Neural progenitor cell (in vitro differentiated cells): Measurements from ENCODE around the gene CCNY. TPM values are rescaled to one million over a fixed set of nuclear protein-coding genes. Genes with fewer than 3 reads are reported as not detected.

Experiments used
- DNase-seq: peaks from one replicate; pipeline ENCODE4 v3.0.0-alpha.2; 2016; ENCODE audit warnings: low spot score
- H2AFZ ChIP-seq: fragments of 200-600 bp; sonication (generic); replicated peaks from 2 replicates; pipeline ENCODE4 v1.6.1; 2016; ENCODE audit warnings: antibody characterized with exemption
- H3F3A ChIP-seq: fragments of 200-600 bp; sonication (generic); 2 replicates; pipeline ENCODE4 v1.6.1; 2016; ENCODE audit warnings: antibody characterized with exemption, low read depth
- H3K27ac ChIP-seq: fragments of 200-600 bp; sonication (generic); 2 replicates; pipeline ENCODE4 v1.5.1; 2016; ENCODE audit warnings: mild to moderate bottlenecking
- H3K27me3 ChIP-seq: fragments of 200-600 bp; sonication (generic); 2 replicates; pipeline ENCODE4 v1.6.1; 2016; ENCODE audit warnings: mild to moderate bottlenecking, moderate library complexity
- H3K36me3 ChIP-seq: fragments of 200-600 bp; sonication (generic); 2 replicates; pipeline ENCODE4 v1.5.1; 2016
- H3K4me1 ChIP-seq: fragments of 200-600 bp; sonication (generic); 2 replicates; pipeline ENCODE4 v1.6.1; 2016; ENCODE audit warnings: mixed run types
- H3K4me2 ChIP-seq: fragments of 200-600 bp; sonication (generic); 2 replicates; pipeline ENCODE4 v1.6.1; 2016
- H3K4me3 ChIP-seq: fragments of 200-600 bp; sonication (generic); 2 replicates; pipeline ENCODE4 v1.5.1; 2016
- H3K79me2 ChIP-seq: fragments of 200-600 bp; sonication (generic); 2 replicates; pipeline ENCODE4 v1.6.1; 2016; ENCODE audit warnings: low read depth
- H3K9ac ChIP-seq: fragments of 200-600 bp; sonication (generic); 2 replicates; pipeline ENCODE4 v1.6.1; 2016
- H3K9me3 ChIP-seq: fragments of 200-600 bp; sonication (generic); 2 replicates; pipeline ENCODE4 v1.5.1; 2016; ENCODE audit warnings: low read depth
- H4K20me1 ChIP-seq: fragments of 200-600 bp; sonication (generic); 2 replicates; pipeline ENCODE4 v1.6.1; 2016; ENCODE audit warnings: low read depth
- H3K27ac Mint-ChIP-seq: 3 replicates; pipeline ENCODE4 v1.8.0; 2021; ENCODE audit warnings: mixed read lengths
- H3K27me3 Mint-ChIP-seq: 2 replicates; pipeline ENCODE4 v1.8.0; 2022; ENCODE audit warnings: low read depth, mild to moderate bottlenecking, inconsistent platforms, moderate library complexity, mixed read lengths; ENCODE audit not compliant: insufficient read depth
- H3K36me3 Mint-ChIP-seq: 3 replicates; pipeline ENCODE4 v1.8.0; 2021; ENCODE audit warnings: mixed read lengths
- H3K4me1 Mint-ChIP-seq: 3 replicates; pipeline ENCODE4 v1.8.0; 2021; ENCODE audit warnings: mixed read lengths
- H3K4me3 Mint-ChIP-seq: 3 replicates; pipeline ENCODE4 v1.8.0; 2021; ENCODE audit warnings: mild to moderate bottlenecking, moderate library complexity, mixed read lengths
- H3K9me3 Mint-ChIP-seq: 3 replicates; pipeline ENCODE4 v1.8.0; 2020; ENCODE audit warnings: mixed read lengths
- CTCF ChIP-seq: fragments of 200-600 bp; sonication (generic); IDR thresholded peaks from 2 replicates; pipeline ENCODE4 v1.5.1; 2017; ENCODE audit warnings: antibody characterized with exemption, mild to moderate bottlenecking
- EZH2 ChIP-seq: fragments of 200-600 bp; sonication (generic); IDR thresholded peaks from 2 replicates; pipeline ENCODE4 v1.6.1; 2017; ENCODE audit warnings: antibody characterized with exemption, mild to moderate bottlenecking, moderate library complexity
- EZH2phosphoT487 ChIP-seq: fragments of 200-600 bp; sonication (generic); IDR thresholded peaks from 2 replicates; pipeline ENCODE4 v1.6.1; 2017; ENCODE audit warnings: antibody characterized with exemption
- total RNA-seq: library from RNA; depleted of rRNA; stranded (reverse); fragments of >200 nt; gene quantifications from 2 replicates; pipeline ENCODE4 v1.2.3, GENCODE V29; 2015; ENCODE audit warnings: low replicate concordance

Gene CCNY
- total RNA-seq, 1 donor from 2014 or later = 46.7 TPM

DNA sequence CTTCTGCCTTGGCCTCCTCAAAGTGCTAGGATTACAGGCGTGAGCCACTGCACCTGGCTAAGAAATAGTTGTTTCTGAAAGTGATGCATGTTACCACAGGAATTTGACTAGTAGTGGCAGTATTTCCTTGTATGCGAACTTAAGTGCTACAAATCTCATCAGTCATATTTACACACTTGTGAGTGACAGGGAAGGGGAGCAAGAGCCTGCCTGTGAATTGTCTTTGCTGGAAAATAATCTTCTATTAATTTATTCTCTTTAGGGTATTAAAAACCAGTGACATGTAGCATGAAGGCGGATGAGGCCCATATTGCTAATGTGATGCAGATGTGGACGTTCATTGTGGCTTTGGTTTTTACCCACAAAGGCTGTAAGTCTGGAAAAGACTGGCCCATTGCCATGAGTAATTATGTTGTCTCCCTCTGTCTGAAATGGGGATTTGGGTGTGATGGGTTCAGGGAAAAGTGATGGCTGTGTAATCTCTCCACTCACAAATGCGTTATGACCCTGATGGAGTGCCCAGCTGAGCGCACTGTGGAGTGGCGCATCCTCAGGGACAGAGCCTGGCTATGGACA is 97.6 kb downstream of the CCNY start:
- Mint-ChIP-seq H3K27me3 (no peaks in the 10 kb centered on the region), H3K9me3 (peaks cover 24% of the 10 kb centered on the region), H3K36me3 (peaks cover 20% of the 10 kb centered on the region), H3K4me3 (no peak overlapping the region), H3K4me1 (peaks cover 8% of the 10 kb centered on the region), H3K27ac (no peak overlapping the region)
- Histone ChIP-seq H3K4me2 (no peak overlapping the region), H3K9ac (no peak overlapping the region), H3K27ac (no peak overlapping the region), H2AFZ (no peak overlapping the region), H3K9me3 (no peaks in the 10 kb centered on the region), H3K4me1 (no peaks in the 10 kb centered on the region), H3K79me2 (peaks cover 91% of the 10 kb centered on the region), H3K36me3 (no peaks in the 10 kb centered on the region), H3F3A (no peaks in the 10 kb centered on the region), H3K27me3 (no peaks in the 10 kb centered on the region), H4K20me1 (peaks cover 10% of the 10 kb centered on the region), H3K4me3 (no peak overlapping the region)
- no peak for DNase-seq
- TF ChIP-seq EZH2phosphoT487 (no peak), CTCF (no peak)

- H3K4me3 Mint-ChIP-seq = no peak overlapping the region
- no peak overlapping the region for H3K9ac ChIP-seq
- H3K36me3 Mint-ChIP-seq = peaks cover 25% of the 10 kb centered on the region
- peaks cover 91% of the 10 kb centered on the region for H3K79me2 ChIP-seq
- H3K4me1 Mint-ChIP-seq = peaks cover 8% of the 10 kb centered on the region
- peaks cover 1% of the 10 kb centered on the region for H3K4me1 ChIP-seq
- H3K4me3 ChIP-seq = no peak overlapping the region
- DNase-seq = no peak
- H3K9me3 ChIP-seq = no peaks in the 10 kb centered on the region
- H3K36me3 ChIP-seq = no peaks in the 10 kb centered on the region
- H4K20me1 ChIP-seq = peaks cover 10% of the 10 kb centered on the region
- H3K27me3 ChIP-seq = no peaks in the 10 kb centered on the region
- no peak overlapping the region for H2AFZ ChIP-seq
- peaks cover 30% of the 10 kb centered on the region for H3K9me3 Mint-ChIP-seq
- H3K27me3 Mint-ChIP-seq = no peaks in the 10 kb centered on the region
- H3K27ac ChIP-seq = no peak overlapping the region
- H3K4me2 ChIP-seq = no peak overlapping the region
- H3F3A ChIP-seq = no peaks in the 10 kb centered on the region
- TF ChIP-seq CTCF = no peak
- no peak for TF ChIP-seq EZH2
- no peak for TF ChIP-seq EZH2phosphoT487
- H3K27ac Mint-ChIP-seq = no peak overlapping the region
Measured at GRCh38 chr10:35434533-35434932, 98.2 kb downstream of the CCNY start.

DNA sequence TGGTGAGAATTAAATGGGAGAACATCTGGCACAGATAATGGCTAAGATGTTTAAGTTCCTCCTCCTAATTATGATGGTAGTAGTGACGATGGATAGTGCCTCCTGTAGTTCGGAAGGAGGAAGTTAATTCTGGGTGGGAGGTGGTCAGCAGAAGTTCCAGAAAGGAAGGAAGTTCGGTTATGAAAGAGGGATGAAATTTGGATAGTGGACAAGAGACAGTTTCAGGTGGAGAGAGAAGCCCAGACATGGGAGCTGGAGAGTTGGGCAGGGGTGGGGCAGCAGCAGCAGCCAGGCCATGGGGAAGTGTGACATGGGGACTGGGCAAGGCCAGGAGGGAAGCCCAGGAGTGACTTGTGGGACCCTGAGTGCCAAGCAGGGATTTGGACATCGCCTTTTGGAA is 99.5 kb downstream of the CCNY start:
- Histone ChIP-seq H3K27me3 (no peaks in the 10 kb centered on the region), H3K9me3 (no peaks in the 10 kb centered on the region), H3F3A (no peaks in the 10 kb centered on the region), H3K27ac (no peak overlapping the region), H3K36me3 (no peaks in the 10 kb centered on the region), H3K4me3 (no peak overlapping the region), H3K9ac (no peak overlapping the region), H4K20me1 (peaks cover 10% of the 10 kb centered on the region), H2AFZ (no peak overlapping the region), H3K79me2 (peaks cover 94% of the 10 kb centered on the region), H3K4me2 (no peak overlapping the region), H3K4me1 (peaks cover 7% of the 10 kb centered on the region)
- H3K4me1 Mint-ChIP-seq = peaks cover 8% of the 10 kb centered on the region
- H3K27me3 Mint-ChIP-seq = peaks cover 2% of the 10 kb centered on the region
- no peak for DNase-seq
- no peak overlapping the region for H3K4me3 Mint-ChIP-seq
- peak overlapping the region; percentile 2 for H3K27ac Mint-ChIP-seq
- TF ChIP-seq EZH2 = no peak
- TF ChIP-seq EZH2phosphoT487 = no peak
- no peak for TF ChIP-seq CTCF
- H3K36me3 Mint-ChIP-seq = peaks cover 26% of the 10 kb centered on the region
- peaks cover 38% of the 10 kb centered on the region for H3K9me3 Mint-ChIP-seq
